RWPE1 (cell line): ENCODE measurements around the gene NRXN3.

Experiments
- CTCF ChIA-PET: fragments of 350-600 bp; sonication (Branson Sonifier 250); formaldehyde crosslinking; extraction: SDS; loops from one replicate; lab custom pipeline; 2021; lab: Yijun Ruan, JAX
- POLR2A ChIA-PET: fragments of 400-600 bp; formaldehyde crosslinking; extraction: SDS; loops from one replicate; lab custom pipeline; 2020; ENCODE audit warnings: antibody characterized with exemption; ENCODE audit not compliant: low non-redundant PET; lab: Yijun Ruan, JAX
- DNase-seq: peaks from one replicate; pipeline ENCODE4 v3.0.0; 2012; ENCODE audit warnings: low spot score
- H3K27ac ChIP-seq: fragments of 450-650 bp; 2 replicates; pipeline ENCODE4 v1.5.1; 2017
- TF ChIP-seq, protein P1 (sequence below): fragments of 450-650 bp; conservative IDR thresholded peaks from 2 replicates; pipeline ENCODE4 v1.5.1; 2017; ENCODE audit warnings: low read depth, mild to moderate bottlenecking

Gene NRXN3

DNA sequence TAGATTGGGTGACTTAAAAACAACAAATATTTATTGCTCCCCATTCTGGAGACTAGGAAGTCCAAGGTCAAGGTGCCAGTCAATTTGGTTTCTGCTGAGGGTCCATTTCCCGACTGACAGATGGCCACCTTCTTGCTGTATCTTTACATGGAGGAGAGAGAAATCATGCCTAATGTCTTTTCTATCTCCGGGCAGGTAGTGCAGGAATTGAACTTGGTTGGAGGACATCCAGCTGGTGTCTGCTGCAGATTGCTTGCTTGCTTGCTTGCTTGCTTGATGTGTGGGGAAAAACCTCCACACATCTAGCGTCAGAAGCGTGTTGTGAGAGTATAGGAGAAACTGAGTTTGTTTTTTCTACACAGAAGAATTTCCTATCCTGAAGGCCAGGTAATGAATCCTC, 1479.7 kb downstream of the NRXN3 start:
- no peak for DNase-seq
- TF ChIP-seq, protein P1, sequence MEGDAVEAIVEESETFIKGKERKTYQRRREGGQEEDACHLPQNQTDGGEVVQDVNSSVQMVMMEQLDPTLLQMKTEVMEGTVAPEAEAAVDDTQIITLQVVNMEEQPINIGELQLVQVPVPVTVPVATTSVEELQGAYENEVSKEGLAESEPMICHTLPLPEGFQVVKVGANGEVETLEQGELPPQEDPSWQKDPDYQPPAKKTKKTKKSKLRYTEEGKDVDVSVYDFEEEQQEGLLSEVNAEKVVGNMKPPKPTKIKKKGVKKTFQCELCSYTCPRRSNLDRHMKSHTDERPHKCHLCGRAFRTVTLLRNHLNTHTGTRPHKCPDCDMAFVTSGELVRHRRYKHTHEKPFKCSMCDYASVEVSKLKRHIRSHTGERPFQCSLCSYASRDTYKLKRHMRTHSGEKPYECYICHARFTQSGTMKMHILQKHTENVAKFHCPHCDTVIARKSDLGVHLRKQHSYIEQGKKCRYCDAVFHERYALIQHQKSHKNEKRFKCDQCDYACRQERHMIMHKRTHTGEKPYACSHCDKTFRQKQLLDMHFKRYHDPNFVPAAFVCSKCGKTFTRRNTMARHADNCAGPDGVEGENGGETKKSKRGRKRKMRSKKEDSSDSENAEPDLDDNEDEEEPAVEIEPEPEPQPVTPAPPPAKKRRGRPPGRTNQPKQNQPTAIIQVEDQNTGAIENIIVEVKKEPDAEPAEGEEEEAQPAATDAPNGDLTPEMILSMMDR, result no peak
- H3K27ac ChIP-seq, result no peak overlapping the region
- POLR2A ChIA-PET, result no interaction called here
- CTCF ChIA-PET, result interaction anchor here (0.5 kb wide), 1 partner anchor 1167 kb away, joined by 4 read pairs; no protein-coding TSS in a partner anchor

DNA sequence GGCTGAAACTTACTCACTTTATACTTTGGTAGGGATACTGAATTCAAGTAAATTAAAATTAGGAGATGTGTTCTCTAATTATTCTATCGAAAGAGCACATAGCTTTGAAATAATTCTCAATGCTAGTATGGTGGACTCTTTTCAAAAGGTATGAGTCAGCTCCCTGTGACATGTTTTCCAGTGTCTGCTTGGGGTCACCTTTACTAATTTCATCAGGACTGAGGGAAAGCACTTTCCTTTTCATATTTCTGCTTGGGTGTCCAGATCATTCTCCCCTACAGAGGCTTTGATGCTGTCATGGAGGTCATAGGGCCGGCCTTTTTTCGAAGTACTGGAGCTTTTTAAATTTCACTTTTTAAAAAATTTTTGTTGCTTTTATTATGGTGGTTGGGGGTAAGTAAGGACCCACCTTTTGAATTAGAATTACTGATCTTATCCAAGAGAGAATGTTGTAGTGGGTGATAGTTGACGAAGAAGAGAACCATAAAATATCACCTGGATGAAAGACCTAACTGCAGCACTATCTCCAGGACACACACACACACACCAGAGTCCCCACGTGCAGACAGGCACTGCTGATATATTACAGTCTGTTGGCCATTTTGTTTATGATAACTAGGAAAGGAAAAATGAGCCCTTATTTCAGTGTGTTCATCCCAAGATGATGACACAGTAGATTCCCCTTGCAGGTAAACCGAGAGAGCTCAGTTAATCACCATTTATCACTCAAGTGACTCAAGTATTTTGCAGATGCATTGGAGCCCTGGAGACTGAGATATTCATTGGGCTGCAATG, 1482.5 kb downstream of the NRXN3 start:
- ChIA-PET POLR2A (no interaction called here), CTCF (interaction anchor here (0.7 kb wide), 1 partner anchor 29 kb away, joined by 3 read pairs; no protein-coding TSS in a partner anchor)
- no peak overlapping the region for H3K27ac ChIP-seq
- DNase-seq, result no peak
- TF ChIP-seq, protein P1, result no peak

DNA sequence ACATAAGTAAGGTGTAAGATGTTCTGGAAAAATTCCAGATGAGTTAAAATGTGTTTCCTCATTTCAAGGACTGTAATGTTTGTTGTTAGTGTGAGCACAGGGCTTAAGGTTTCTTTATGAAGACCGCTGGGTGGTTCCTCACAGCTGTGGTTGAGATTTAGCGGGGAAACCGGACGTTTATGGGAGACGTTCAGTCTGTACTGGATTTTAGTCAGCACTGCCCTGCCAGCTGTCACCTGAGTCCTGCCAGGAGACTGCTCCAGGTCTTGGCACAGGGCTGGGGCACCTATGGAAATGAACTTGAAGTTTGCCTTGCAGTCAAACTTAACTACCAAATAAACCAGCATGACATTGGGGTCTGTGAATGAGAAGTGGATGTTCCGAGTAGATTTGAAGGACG, 1485.9 kb downstream of the NRXN3 start:
- TF ChIP-seq, protein P1, result no peak
- H3K27ac ChIP-seq, result no peak overlapping the region
- POLR2A ChIA-PET, result no interaction called here
- CTCF ChIA-PET, result interaction anchor here (0.6 kb wide), 1 partner anchor 49 kb away, joined by 3 read pairs; no protein-coding TSS in a partner anchor
- no peak for DNase-seq

DNA sequence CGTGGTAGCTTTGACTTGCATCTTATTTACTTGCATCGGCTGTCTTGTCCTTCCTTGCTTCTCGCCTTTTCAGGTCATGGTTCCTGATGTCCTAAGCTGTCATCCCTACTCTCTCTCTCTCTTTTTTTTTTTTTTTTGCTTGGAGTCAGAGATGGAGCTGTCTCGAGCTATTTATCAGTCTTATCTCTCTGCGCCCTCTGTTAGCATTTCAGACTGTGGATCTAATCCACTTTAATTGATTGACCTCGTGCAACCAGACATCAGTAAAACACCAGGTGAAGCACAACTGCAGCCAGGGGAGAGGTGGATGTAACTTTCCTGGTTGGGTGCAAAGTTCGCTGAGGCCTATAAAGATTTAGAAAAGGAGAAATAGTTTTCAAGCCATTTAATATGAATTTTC, 1486.3 kb downstream of the NRXN3 start:
- no peak for DNase-seq
- TF ChIP-seq, protein P1, result no peak
- no peak overlapping the region for H3K27ac ChIP-seq
- ChIA-PET POLR2A (no interaction called here), CTCF (no interaction called here)

DNA sequence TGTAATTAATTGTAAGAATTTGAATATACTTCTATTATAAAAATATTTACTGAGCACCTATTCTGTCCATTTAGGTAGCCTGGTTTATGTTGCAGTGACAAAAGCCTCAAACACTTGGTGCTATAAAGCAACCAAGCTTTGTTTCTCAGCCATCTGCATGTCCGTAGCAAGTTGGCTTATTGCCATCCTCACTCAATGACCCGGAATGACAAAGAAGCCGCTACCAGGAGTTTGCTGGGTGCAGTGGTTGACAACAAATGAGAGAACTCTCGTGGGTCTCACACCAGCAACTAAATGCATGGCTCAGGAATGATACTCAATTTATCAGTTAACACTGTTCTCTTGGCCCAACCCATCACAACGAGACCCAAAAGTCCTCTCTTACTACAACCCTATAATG, 1488.0 kb downstream of the NRXN3 start:
- no peak for DNase-seq
- TF ChIP-seq, protein P1, result no peak
- ChIA-PET POLR2A (no interaction called here), CTCF (no interaction called here)
- no peak overlapping the region for H3K27ac ChIP-seq

DNA sequence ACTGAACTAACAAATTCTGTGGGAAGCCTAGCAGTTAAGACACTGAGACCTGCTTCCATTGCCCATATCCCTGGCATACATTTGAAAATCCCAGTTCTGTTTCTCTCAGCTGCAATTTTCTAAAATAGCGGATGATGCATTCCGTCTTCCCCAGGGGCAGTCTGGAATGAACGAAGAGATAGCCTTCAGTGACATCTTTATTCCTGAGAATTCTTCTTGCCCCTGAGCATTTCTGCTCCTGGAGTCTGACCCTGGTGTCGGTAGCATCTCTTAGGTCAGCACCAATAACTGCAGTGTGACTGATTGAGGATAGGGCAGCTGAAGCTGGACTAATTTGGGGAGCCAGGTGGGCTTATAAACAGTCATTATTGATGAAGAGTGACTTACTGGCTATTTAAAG, 1488.6 kb downstream of the NRXN3 start:
- POLR2A ChIA-PET, result no interaction called here
- TF ChIP-seq, protein P1, result no peak
- no peak overlapping the region for H3K27ac ChIP-seq
- no peak for DNase-seq
- CTCF ChIA-PET, result no interaction called here
